ENCODE data around the gene ATP11A.

GRCh38 chr13:112723771-112724170 is 33.9 kb downstream of the ATP11A start:
- TF ChIP-seq CTCF (IDR thresholded peaks at IDR 0.05) (no peak), POLR2AphosphoS5 (IDR thresholded peaks at IDR 0.05) (no peak), POLR2A (IDR thresholded peaks at IDR 0.05) (no peak)
